Left cardiac atrium (tissue), 4 donors: ENCODE results near the gene SETD1A. TPM values are rescaled to one million over a fixed set of nuclear protein-coding genes. Genes with fewer than 3 reads are reported as not detected.

ENCODE experiments used
- ATAC-seq, 2 donors: fragments of 200-7000 bp; cut with Tn5 transposase; one replicate each; pipeline ENCODE4 v1.9.1; 2020; ENCODE audit warnings: mild to moderate bottlenecking in 2 of 2, moderate library complexity in 2 of 2
- DNase-seq: peaks from one replicate; pipeline ENCODE4 v3.0.0-alpha.2; 2020
- intact Hi-C, 2 donors: fragments of 100-400 bp; cut with DNase I; formaldehyde crosslinking; loops; one replicate each; pipeline versions ENCODE4 v1.14.1 to v1.15.1; 2022 to 2023
- total RNA-seq, 2 donors: library from RNA; stranded (reverse); fragmentation: NEBNext Ultra II Directional; extraction: Animal tissue kit (Norgen Biotek cat#: 25700); gene quantifications; one replicate each; pipeline ENCODE4 v1.2.1, GENCODE V29; 2021
- donor health status: DM: no; HTN: yes; CAD: no.
- donor health status: DM: no; HTN: yes; CAD: no; lungs with severe emphysema.
- donor health status: DM: yes; HTN: yes; CAD: no.
- donor health status: Dilated cardiomyopathy.

SETD1A gene
- total RNA-seq, 2 donors from 2014 or later: 9.2 to 10.9 TPM

DNA sequence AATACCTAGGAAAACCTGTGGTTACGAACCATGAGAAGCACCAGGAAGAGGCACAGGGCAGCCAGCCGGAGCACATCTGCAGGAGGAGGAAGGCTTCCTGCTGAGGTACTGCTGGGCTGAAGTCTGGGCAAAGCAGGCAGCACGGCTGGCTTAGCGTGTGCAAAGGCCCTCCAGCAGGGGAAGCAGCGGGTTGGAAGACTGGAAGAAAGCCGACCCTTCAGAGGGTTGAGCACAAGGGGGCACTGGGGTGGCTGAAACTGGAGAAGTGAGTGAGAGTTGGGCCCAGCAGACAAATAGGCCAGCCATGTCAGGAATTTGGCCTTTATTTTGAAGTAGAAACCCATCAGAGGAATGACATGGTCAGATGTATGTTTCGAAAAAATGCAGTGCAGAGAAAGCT, 15.3 kb downstream of the SETD1A start:
- DNase-seq (no peak), ATAC-seq (no peak)
- intact Hi-C loops: no loop called here

DNA sequence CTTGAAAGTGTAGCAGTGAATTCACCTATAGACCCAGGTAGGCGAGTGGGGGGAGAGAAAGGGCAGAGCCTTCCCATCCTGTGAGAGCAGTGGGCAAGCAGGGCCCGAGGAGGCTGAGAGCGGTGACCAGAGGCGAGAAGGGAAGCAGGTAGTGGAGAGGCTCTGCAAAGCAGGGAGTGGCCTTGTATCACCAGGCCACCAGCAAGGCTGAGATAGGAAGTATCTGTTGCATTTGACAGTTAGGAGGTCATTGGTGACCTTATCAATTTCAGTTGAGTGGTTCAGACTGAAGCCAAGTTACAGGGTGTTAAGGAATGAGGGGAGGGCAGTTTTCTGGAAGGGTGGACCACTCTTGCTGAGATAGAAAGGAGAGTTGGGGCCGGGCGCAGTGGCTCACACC, 16.8 kb downstream of the SETD1A start:
- DNase-seq: no peak
- no peak for ATAC-seq
- intact Hi-C loops: no loop called here

DNA sequence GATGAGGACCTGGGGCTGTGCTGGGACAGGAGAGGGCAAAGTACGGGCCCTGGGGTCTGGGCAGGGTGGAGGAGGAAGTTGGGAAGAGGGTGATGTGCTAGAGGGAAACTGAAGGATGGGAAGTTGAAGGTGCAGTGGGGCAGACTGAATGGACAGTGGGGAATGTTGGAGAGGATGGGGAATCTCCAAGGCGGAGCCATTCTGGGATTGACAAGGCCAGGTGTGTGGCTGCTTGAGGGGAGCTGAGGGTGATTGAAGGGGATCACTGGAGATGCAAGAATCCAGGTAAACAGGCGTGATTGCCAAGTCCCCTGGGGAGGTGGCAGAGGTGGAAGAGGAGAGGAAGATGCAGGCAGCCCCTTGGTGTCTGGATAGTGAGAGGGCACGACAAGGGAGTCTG, 18.9 kb downstream of the SETD1A start:
- DNase-seq (no peak), ATAC-seq (no peak)
- intact Hi-C loops: no loop called here

DNA sequence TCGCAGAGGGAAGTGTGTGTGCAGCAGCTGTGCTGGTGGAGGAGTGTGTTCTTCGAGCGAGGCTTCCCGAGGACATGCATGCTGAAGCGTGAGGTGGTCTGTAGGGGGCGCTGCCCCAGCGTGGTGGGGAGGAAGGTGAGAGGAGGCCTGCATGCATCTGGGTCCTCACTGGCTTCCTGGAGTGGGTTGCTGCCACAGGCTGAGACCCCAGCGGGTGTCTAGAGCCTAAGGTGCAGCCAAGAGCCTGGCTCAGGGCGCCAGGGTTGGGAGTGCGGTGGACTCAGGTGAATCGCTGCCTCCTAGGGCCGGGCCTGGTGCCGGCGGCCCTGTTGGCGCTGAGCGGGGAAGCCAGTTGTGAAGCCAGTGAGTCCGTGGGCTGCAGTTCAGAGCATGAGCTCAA, 19.9 kb downstream of the SETD1A start:
- ATAC-seq (no peak), DNase-seq (no peak)
- intact Hi-C loops: no loop called here

DNA sequence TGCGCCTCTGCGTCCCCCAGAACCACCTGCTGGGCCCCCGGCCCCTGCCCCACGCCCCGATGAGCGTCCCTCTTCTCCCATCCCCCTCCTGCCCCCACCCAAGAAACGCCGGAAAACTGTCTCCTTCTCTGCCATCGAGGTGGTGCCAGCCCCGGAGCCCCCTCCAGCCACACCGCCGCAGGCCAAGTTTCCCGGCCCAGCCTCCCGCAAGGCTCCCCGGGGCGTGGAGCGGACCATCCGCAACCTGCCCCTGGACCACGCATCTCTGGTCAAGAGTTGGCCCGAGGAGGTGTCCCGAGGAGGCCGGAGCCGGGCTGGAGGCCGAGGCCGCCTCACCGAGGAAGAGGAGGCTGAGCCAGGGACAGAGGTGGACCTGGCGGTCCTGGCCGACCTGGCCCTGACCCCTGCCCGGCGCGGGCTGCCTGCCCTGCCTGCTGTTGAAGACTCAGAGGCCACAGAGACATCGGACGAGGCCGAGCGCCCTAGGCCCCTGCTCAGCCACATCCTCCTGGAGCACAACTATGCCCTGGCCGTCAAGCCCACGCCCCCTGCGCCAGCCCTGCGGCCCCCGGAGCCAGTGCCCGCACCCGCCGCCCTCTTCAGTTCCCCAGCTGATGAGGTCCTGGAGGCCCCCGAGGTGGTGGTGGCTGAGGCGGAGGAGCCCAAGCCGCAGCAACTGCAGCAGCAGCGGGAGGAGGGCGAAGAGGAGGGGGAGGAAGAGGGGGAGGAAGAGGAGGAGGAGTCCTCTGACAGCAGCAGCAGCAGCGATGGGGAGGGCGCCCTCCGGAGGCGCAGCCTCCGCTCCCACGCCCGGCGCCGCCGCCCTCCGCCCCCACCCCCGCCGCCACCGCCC, 21.8 kb downstream of the SETD1A start:
- DNase-seq (no peak), ATAC-seq (no peak)
- intact Hi-C loops: loop anchor here (5.0 to 10.0 kb wide), 4 partner anchors 115 to 885 kb away; partner anchors contain the start of genes ZNF843 (in 2 of the 2) and VKORC1 (in 1 of the 2)

DNA sequence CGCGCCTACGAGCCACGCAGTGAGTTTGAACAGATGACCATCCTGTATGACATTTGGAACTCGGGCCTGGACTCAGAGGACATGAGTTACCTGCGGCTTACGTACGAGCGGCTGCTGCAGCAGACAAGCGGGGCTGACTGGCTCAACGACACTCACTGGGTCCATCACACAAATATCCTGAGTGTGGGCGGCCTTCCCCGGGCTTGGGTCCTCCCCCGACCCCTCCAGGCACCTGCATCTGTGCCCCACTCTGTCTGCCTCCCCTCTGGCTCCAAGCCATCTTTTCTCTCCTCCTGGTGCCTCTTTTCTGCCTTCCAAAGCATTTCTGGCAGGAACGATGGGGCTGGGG, 22.4 kb downstream of the SETD1A start:
- intact Hi-C loops: loop anchor here (5.0 to 10.0 kb wide), 4 partner anchors 115 to 885 kb away; partner anchors contain the start of genes ZNF843 (in 2 of the 2) and VKORC1 (in 1 of the 2)
- ATAC-seq: no peak
- DNase-seq: no peak

DNA sequence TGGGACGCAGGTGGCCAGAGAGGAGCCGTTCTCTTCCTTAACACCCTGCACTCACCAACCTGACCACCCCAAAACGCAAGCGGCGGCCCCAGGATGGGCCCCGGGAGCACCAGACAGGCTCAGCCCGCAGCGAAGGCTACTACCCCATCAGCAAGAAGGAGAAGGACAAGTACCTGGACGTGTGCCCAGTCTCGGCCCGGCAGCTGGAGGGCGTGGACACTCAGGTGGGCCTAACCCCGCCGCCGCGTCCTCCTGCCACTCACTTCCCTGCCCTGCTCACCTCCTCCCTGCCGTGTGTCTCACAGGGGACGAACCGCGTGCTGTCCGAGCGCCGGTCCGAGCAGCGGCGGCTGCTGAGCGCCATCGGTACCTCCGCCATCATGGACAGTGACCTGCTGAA, 22.9 kb downstream of the SETD1A start:
- intact Hi-C loops: loop anchor here (5.0 to 10.0 kb wide), 4 partner anchors 114 to 884 kb away; partner anchors contain the start of genes ZNF843 (in 2 of the 2) and VKORC1 (in 1 of the 2)
- ATAC-seq (no peak), DNase-seq (no peak)

DNA sequence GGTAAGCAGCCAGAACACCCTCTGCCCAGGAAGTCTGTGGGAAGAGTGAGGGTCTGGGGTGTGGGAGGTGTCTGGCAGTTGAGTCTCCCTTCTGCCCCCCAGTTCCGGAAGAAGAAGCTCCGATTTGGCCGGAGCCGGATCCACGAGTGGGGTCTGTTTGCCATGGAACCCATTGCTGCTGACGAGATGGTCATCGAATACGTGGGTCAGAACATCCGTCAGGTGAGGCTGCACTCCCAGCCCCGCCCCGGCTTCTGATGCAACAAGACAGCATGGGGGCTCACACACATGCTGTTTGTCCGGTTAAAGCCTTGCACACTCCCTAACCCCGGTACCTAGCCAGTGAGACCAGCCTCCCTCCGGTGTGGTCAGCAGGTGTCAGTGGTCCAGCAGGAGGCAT, 23.4 kb downstream of the SETD1A start:
- ATAC-seq: no peak
- intact Hi-C loops: loop anchor here (5.0 to 10.0 kb wide), 4 partner anchors 114 to 884 kb away; partner anchors contain the start of genes ZNF843 (in 2 of the 2) and VKORC1 (in 1 of the 2)
- no peak for DNase-seq

DNA sequence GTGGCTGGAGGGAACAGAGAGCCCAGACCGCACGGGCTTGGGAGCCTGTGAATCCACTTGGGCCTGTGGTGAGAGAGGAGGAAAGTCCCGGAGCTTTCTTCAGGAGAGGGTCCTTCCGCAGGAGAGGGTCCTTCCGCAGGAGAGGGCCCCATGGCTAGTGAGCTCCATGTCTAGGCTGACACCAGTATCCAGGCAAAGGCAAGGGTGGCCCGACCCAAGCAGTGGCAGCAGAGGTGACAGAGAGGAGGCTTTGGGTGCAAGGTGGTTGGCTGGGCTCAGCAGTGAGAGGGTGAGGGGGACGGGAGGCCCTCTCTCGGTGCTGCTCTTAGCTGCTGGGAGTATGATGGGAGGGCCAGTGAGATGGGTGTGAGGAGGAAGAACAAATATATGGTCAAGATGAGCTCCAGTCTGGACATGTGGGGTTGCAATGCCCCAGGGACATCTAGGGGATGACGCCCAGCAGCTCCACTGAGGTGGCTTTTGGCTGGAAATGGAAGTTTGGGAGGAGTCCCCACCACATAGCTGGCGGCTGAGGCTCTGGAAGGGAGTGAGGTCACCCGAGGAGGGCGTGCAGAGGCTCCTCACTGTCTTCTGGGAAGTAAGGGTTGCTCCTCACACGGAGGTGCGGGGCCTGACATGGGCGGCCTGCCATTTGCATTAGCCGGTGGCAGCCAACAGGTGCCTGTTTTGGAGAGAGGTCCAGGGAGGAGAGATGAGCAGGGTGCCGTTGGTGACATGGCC, 25.2 kb downstream of the SETD1A start:
- no peak for DNase-seq
- intact Hi-C loops: loop anchor here (5.0 to 10.0 kb wide), 4 partner anchors 112 to 882 kb away; partner anchors contain the start of genes ZNF843 (in 2 of the 2) and VKORC1 (in 1 of the 2)
- ATAC-seq: no peak

DNA sequence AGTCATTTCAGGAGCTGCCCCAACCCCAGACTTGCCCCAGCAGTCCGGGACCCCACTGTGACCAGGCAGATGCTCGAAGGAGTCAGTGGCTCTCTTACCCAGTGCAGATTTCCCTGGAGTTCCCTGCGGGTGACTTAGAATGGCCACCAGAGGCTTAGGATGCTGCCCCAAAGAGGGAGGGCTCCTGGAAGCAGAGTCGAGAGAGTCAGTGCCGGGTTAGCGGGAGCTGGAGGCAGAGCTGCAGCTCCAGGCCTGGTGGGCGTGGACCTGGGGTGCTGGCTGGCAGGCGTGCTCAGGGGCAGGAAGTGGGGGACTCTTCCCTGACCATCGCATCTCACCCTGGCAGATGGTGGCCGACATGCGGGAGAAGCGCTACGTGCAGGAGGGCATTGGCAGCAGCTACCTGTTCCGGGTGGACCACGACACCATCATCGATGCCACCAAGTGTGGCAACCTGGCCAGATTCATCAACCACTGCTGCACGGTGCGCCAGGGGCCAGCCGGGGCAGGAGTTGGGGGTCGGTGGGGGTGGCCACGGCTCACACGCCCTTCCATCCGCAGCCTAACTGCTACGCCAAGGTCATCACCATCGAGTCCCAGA, 25.8 kb downstream of the SETD1A start:
- intact Hi-C loops: loop anchor here (5.0 to 10.0 kb wide), 4 partner anchors 111 to 881 kb away; partner anchors contain the start of genes ZNF843 (in 2 of the 2) and VKORC1 (in 1 of the 2)

DNA sequence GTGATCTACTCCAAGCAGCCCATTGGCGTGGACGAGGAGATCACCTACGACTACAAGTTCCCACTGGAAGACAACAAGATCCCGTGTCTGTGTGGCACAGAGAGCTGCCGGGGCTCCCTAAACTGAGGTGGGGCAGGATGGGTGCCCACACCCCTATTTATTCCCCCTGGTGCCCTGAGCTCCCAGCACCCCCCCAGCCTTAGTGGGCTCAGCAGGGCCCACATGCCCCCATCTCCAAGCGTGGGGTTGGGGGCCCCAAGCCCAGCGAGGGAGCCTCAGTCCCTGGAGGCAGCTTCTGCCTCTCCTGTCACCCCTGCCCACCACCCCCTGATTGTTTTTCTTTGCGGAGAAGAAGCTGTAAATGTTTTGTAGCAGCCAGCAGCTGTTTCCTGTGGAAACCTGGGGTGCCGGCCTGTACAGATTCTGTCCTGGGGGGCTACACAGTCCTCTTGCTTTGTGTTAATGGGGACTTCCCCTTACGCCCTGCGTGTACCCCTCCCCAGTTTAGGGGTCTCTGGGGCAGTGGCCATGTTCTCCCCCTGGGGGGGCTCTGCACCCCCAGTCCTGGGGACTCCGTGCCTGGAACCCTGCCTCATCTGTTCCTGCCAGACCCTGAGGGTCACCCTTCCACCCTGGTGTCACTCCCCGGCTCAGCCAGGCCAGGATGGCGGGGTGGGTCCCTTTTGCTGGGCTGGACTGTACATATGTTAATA, 26.5 kb downstream of the SETD1A start:
- ATAC-seq: no peak

More for the DNA sequence above, 25.8 kb downstream of the SETD1A start:
- no peak for ATAC-seq
- DNase-seq: no peak

DNA sequence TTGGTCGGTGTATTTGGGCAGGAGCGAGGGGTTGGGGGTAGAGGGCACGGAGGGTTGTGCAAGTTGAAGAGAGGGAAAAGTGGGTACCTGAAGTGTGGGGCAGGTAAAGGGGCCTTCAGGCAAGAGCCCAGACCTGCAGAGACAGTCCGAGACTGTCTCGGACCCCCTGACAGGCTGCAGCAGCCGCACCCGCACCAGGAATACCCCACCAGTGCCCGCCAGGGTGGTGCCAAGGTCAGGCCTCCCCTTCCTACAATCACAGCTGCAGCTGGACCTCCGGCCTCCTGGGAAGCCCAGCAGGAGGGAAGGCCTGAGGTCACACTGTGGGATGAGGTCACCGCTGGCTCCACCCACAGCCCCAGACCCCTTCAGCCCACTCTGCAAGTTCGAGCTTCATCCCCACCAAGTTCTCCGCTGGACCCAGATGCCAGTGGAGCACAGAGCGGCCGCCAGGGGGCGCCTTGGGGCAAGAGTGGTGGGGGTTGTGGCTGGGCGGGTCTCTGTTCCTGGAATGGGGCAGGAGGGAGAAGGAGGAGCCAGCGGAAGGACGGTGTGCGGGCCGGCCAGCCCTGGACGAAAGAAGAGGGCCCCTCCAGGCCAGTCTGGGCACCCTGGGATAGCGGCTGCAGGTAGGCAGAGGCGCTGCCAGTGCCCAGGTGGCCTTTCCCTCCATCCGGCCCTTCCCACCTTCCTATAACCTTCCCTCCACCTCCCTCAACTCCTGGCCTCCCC, 27.3 kb downstream of the SETD1A start, which contains the start of gene HSD3B7:
Gene HSD3B7, plus strand, starts transcription at position 539 of the 732 bp plus-strand sequence. CDS start 452 bp downstream, outside the sequence.
- DNase-seq (peak; percentile 92), ATAC-seq (peak; percentile 89 to 95)
- intact Hi-C loops: loop anchor here (5.0 to 10.0 kb wide), 5 partner anchors 110 to 880 kb away; partner anchors contain the start of genes ZNF843 (in 2 of the 2) and VKORC1 (in 1 of the 2)

More for the DNA sequence above, 26.5 kb downstream of the SETD1A start:
- DNase-seq: no peak
- intact Hi-C loops: loop anchor here (5.0 to 10.0 kb wide), 4 partner anchors 111 to 881 kb away; partner anchors contain the start of genes ZNF843 (in 2 of the 2) and VKORC1 (in 1 of the 2)

DNA sequence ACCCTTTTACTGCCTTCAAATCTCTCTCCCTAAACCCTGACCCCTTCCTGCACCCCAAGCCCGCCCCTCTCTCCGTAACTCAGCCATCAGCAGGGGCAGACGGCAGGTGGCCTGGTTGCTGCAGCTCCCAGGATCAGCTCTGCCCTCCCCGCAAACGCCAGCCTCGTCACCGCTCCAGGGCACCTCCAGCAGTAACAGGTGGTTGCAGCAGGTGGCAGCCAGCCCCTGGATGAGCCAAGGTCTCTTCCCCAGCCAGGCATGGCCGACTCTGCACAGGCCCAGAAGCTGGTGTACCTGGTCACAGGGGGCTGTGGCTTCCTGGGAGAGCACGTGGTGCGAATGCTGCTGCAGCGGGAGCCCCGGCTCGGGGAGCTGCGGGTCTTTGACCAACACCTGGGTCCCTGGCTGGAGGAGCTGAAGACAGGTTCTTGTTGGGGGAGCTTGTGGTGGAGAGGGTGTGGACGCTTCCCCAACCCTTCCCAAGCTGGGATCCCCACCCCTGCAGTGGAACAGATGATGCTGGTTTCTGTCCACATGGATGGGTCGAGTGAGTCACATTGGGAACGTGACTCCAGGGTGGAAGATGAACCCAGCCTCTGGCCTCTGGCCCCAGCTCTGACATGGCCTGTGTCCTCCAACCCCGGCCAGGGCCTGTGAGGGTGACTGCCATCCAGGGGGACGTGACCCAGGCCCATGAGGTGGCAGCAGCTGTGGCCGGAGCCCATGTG, 28.0 kb downstream of the SETD1A start:
- intact Hi-C loops: loop anchor here (5.0 to 10.0 kb wide), 4 partner anchors 109 to 879 kb away; partner anchors contain the start of genes VKORC1 (in 1 of the 2) and ZNF843 (in 1 of the 2)
- DNase-seq (no peak), ATAC-seq (peak; percentile 27 to 45)

DNA sequence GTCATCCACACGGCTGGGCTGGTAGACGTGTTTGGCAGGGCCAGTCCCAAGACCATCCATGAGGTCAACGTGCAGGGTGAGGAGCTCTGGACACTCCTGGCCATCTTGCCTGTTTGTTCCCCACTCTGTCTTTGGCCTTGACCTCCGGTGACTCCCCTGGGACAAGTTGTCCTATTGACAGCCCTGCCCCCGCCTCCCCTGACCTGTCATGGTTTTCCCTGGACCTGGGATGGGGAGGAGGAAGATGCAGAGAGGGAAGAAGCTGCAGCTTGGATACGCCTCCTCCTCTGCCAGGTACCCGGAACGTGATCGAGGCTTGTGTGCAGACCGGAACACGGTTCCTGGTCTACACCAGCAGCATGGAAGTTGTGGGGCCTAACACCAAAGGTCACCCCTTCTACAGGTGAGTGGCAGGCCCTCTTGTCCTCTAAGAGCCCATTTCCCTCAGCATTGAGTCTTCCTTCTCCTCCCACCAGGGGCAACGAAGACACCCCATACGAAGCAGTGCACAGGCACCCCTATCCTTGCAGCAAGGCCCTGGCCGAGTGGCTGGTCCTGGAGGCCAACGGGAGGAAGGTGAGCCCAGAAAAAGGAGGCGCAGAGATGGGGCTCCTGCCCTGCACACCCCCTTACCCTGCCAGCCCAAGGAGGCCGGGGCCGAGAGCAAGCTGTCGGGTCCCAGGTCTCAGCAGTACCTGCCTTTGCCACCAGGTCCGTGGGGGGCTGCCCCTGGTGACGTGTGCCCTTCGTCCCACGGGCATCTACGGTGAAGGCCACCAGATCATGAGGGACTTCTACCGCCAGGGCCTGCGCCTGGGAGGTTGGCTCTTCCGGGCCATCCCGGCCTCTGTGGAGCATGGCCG, 28.8 kb downstream of the SETD1A start:
- intact Hi-C loops: loop anchor here (5.0 to 10.0 kb wide), 4 partner anchors 108 to 878 kb away; partner anchors contain the start of genes VKORC1 (in 1 of the 2) and ZNF843 (in 1 of the 2)
- no peak for ATAC-seq
- DNase-seq: no peak

DNA sequence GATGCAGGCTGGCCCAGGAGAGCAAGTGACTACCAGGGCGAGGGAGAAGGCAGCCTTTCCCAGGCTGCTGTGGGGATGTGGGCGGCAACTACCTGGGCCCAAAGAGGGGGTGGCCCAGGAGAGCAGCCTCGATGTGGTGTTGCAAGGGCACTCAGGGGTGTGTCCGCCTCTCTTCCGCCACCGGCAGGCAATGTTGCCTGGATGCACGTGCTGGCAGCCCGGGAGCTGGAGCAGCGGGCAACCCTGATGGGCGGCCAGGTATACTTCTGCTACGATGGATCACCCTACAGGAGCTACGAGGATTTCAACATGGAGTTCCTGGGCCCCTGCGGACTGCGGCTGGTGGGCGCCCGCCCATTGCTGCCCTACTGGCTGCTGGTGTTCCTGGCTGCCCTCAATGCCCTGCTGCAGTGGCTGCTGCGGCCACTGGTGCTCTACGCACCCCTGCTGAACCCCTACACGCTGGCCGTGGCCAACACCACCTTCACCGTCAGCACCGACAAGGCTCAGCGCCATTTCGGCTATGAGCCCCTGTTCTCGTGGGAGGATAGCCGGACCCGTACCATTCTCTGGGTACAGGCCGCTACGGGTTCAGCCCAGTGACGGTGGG, 30.1 kb downstream of the SETD1A start:
- ATAC-seq (no peak), DNase-seq (no peak)
- intact Hi-C loops: loop anchor here (5.0 to 10.0 kb wide), 4 partner anchors 107 to 877 kb away; partner anchors contain the start of genes VKORC1 (in 1 of the 2) and ZNF843 (in 1 of the 2)
